Fibroblast of skin of back (primary cell): ENCODE data around the gene CA4.

Source experiments
- DNase-seq: peaks from one replicate; pipeline ENCODE4 v3.0.0-alpha.2; 2013

The CA4 gene

GRCh38 chr17:60155815-60156214 is 6.0 kb downstream of the CA4 start:
- DNase-seq = no peak

DNA sequence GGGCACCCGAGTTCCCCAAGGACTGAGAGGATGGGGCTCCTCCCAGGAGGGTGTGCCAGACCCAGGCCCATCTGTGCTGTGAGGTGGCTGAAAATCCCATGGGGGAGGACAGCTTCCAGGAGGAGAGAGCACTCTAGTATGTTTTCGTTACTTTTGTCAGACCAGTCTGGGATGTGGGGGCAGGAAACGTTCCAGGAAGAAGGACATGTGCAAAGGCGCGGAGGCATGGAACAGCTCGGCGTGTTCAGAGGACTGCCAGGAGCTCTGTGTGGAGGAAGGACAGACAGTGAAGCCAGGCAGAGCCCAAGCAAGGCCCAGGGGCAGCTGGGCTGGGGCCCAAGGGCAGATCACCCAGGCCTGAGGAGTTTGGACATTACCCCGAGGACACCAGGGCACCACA is 7.0 kb downstream of the CA4 start:
- no peak for DNase-seq

DNA sequence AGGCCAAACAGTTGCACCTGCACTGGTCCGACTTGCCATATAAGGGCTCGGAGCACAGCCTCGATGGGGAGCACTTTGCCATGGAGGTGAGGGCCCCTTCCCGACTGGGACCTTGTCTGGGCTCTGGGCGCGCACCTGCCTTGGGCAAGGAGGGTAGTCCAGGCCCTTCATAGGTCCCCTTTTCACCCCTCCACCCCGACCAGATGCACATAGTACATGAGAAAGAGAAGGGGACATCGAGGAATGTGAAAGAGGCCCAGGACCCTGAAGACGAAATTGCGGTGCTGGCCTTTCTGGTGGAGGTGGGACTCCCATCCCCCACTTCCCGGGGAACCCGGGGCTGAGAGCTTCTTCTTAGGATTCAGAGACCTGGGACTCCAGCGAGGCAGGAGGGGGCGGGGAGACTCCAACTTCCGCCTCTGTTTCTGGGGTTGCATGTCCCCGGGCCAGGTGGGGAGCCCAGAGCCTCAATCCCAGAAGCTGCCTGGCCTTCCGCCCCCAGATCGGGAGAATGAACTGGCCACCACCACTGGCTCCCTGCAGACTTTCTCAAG is 7.8 kb downstream of the CA4 start:
- DNase-seq = no peak

- DNase-seq = peak; percentile 24
Measured at GRCh38 chr17:60158751-60159478, 9.1 kb downstream of the CA4 start.

- DNase-seq = no peak
Measured at GRCh38 chr17:60159479-60159866, 9.7 kb downstream of the CA4 start.

DNA sequence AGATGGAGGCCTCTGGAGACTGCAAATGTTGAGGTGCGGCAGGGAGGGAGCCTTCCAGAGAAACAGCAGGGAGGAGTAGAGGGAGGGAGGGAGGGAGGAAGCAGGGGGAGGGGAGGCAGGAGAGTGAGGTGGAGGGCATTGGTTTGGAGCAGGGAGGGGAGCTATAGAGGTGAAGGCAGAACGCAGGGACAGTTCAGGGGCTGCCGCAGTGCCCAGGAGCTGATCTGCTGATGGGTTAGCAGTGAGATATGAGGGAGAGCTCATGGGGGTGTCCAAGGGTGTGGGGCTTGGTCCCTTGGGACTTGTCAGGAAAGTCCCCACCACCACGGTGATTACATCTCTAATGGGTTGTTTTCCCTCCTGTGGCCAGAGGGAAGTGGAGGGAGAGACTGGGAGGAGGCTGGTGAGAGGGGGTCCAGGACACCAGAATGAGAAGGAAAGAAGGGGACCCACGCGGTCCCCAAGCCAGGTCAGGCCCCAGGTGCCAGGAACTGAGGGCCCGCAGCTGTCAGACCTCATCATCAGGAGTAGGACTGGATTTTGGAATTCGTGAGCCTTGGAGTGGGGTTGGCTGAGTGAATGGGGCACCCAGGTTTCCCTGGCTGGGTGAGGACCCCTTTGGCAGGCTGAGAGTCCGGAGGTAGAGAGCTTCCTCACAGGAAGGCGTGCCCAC is 11.2 kb downstream of the CA4 start:
- DNase-seq = no peak

DNA sequence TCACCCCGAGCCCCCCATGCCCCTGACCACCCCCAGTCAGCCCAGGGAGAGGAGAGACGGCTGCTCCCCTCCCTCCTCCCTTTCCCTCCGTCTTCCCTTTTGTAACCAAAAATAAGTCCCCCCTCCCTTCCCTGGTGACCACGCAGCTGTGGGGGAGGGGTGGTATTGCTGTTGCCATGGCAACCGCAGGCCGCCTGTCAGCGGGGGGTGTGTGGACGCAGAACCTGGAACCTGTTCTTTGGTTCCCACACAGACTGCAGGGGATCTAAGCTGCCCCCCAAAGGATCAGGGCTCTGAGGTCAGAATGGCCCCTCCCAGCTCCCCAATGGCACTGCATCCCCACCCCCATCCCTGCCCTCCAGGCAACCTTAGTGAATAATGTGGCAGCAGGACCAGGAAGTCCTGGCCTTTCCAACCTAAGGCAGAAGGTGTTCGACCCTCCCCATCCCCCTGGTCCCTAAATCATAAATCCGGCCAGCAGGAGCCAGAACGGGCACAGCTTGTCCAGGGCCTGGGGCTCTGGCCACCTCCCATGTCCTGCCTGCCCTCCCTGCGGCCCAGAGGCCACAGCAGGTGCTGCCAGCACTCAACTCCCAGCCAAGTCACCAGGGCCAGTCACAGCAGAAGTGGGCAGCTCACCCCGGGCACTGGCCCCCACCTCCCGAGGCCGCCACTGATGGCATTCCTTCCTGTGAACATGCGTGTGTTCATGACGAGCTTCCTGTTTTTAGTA is 12.0 kb downstream of the CA4 start:
- no peak for DNase-seq

DNA sequence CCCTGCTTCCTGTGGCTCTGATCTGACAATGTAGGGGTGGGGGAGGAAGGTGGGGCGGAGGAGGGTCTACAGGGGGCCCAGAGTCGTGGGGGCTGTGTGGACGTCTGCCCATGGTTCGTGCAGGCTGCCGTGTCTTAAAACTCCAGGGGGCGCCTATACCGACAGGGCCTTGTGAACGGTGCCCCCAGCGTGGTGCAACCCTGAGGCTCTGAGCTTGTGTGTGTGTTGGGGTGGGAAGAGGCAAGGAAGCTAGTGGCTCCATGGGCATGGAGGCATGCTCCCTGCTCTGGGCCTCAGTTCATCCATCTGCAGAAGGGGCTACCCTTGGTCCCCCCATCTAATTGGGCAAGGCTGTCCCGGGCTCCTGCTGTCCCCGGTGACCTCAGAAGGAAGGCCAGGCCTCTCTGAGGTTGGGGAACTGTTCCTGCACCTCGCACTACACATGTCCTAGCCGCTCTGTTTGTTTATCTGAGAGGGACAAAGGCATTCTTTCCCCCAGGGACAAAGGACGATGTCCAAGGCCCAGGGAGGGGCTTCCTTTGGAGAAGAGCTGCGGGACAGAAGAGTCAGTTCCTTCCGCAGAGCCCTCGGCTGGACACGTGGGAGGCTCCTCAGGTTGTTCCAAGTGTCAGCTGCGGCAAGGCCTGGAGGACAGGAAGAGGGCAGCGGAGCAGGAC is 13.5 kb downstream of the CA4 start:
- DNase-seq = no peak

DNA sequence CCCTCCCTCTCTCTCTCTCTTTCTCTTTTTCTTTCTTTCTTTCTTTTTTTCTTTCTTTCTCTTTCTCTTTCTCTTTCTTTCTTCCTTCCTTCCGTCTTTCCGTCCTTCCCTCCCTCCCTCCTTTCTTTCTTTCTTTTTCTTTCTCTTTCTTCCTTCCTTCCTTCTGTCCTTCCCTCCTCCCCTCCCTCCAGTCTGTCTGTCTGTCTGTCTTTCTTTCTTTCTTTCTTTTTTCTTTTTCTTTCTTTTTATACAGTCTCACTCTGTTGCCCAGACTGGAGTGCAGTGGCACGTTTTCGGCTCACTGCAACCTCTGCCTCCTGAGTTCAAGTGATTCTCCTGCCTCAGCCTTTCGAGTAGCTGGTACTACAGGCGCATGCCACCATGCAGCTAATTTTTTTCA is 14.4 kb downstream of the CA4 start:
- no peak for DNase-seq

DNA sequence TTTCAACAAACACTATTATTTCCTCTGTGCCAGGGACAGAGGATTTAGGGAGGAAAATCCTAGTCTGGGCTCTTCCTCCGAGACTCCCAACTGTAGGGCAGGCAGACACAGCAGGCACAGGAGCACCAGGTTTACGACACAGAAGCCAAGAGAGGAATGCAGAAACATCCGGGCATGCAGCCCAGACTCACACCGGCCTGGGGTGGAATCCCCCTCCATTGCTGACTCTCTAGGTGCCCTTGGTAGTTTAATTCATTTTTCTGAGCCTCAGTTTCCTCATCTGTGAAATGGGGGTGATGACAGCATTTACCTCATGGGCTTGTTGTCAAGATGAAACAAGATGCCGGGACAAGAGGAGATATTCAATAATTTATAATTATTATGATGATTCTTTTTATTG is 14.9 kb downstream of the CA4 start:
- DNase-seq = no peak

GRCh38 chr17:60165223-60165622 is 15.4 kb downstream of the CA4 start:
- DNase-seq = no peak

GRCh38 chr17:60165971-60166370 is 16.2 kb downstream of the CA4 start:
- DNase-seq = no peak

DNA sequence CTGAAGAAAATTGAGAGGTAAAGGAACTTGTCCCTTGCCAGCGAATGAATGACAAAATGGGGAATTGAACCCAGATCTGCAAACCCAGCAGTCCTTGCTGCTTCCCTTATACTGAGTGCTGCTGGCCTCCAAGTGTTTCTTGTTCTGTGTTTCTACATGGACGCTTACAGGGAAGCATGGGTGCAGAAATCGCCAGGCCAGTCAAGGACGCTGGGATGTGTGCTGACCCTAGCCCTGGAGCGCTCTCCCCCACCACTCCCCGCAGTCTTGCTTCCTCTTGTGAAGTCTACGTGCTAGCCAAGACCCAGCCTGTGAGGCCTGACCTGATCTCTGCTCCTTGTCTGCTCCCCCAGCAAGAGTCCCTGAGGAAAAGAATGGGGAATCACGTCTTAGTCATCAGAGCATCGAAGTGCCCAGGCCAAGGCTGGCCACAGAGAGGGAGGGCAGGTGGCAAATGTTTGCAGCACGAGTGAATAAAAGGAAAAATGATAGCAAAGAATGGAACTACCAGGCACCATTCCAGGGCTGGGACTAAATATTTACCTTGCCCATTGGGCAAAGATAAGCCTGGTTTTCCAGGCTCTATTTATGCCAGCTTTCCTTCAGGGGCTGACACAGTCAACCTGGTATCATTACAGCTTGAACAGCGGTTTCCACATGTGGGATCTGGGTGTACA is 17.4 kb downstream of the CA4 start:
- peak; percentile 42 for DNase-seq

GRCh38 chr17:60168654-60169053 is 18.9 kb downstream of the CA4 start:
- no peak for DNase-seq

DNA sequence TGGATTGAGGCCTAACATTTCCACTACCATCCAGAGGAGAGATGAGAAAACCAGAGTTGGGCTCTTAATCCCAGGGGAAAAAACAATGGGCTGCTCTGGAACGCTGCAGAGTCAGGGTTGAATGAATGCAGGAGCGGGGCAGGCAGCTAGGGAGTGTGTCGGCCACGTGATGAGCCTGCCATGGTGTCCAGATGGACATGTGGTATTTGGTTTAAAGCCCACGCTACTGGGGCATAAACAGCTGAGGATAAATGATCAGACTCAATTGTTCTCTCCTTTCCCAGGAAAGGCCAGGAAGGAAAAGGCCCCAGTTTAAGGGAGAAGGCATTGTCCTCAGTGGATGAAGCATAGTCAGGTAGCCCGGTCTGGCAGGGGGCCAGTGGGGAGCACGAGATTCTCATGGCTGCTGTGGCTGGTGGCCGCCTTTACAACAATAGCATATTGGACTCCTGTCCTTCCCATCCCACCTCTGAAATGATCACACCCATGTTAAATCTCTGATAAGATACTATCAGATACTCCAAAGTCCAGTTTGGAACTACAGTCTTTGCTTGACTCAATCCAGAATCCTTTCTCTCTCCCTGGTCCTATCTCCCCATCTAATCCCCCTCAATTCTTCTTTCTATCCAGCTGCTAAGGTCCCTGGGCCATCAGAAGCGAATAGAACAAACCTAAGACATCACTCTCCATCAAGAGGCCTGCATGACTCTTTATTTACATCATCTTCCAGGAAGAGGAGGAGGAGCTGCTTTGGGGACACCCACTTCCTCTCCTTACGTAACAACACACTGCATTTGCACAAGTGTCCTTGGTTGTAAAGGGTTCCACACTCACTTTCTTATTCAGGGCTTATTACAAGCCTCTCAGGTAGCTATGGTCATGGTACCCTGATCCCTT is 20.4 kb downstream of the CA4 start:
- peak; percentile 56 for DNase-seq

DNA sequence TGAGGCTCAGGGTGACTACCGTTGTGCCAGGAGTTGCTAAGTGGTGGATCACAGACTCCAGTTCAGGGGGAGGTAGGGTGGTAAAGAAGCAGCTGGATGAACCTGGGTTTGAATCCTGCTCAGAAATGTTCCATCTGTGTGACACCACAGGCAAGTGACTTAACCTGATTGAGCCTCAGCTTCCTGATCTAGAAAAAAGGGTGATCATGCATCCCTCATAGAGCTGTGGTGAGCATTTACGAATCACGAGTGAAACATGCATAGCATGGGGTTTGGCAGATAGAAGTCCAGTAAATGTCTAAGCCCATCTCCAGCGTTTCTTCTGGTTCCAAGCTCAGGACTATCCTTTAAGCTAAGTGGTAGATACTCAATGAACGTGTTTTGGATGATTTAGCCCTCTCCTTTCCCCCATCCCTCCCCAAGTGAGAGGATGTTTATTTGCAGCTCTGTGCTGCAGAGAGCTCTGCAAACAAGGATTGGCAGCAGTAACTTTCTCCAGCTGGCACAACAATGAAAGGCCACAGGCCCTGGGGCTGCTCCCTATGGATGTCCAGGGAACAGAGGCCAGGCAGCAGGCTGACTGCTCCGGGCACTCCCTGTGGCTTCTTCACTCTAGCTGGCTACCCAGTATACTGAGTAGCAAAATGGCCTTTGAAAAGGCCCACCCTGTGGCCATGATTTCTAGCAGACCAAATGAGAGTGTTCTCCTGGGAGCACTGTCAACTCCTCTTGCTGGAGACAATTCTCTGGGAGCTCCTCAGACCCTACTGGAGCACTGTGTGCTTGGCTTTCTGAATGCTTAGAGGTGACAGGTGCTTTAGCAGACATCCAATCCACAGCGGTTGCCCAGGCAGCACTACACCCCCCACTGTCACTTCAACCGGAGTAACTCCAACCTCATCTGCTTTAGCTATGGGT is 21.3 kb downstream of the CA4 start:
- DNase-seq = no peak

GRCh38 chr17:60171753-60172079 is 21.9 kb downstream of the CA4 start:
- no peak for DNase-seq

- peak; percentile 36 for DNase-seq
Measured at GRCh38 chr17:60173304-60173819, 23.6 kb downstream of the CA4 start.

DNA sequence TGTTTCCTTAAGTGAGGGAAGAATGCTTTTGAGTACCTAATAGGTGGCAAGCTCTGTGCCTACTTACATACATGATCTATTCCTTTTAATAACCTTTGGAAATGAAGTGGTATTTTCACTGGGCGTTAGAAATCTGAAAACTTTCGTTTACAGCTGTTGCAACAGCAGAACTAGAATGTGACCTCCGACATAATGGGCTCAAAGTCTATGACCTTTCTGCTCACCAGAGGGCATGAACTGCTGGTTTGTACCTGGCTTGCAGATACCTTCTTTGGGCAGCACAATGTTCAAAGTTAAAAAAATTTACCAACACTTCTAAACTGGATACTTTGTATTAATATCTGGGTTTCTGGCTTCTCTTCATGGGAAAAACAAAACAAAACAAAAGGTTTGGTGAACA is 24.3 kb downstream of the CA4 start:
- DNase-seq = no peak

DNA sequence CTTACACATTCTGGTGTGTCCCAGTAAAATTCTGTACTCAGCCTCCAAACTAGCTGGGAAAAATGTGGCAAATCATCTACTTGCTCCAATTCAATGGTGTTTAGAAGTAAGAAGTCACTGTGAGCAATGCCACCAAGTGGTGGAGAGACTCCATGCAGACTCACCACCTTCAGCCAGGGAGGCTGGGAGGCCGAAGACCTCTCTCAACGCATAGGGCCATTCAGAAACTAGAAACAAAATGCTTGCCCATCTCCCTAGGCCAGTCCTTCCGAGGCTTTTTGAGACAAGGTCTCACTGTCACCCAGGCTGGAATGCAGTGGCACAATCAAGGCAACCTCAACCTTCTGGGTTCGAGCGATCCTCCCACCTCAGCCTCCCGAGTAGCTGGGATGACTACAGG is 25.0 kb downstream of the CA4 start:
- DNase-seq = peak; percentile 17
